ENCODE data around the gene TENM4.

TENM4 gene

DNA sequence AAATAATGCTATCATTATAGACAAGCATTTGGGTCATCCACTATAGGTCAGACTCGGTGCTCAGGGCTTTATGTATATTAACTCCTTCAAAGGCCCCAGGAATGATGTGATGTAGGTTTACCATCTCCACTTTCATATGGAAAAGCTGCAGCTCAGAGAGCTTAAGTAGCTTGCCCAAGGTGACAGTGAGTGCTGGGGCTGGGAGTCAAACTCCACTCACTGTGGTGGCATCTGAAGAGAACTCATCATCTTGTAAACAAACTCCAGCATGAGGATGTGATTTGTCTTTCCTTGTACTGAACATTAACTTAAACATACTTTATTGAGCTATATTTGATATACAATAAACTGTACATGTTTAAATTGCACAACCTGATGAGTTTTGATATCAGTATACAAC lies 25.4 kb downstream of the TENM4 start:
- Histone ChIP-seq H3K4me1 (peaks cover 0 to 29% (median 25%) of the 10 kb centered on the region in 4 donors), H3K9me3 (no peaks in the 10 kb centered on the region), H3K4me3 (no peak overlapping the region), H3K27me3 (no peaks in the 10 kb centered on the region), H3K36me3 (no peaks in the 10 kb centered on the region), H3K27ac (no peak overlapping the region)
- TF ChIP-seq, protein P1, sequence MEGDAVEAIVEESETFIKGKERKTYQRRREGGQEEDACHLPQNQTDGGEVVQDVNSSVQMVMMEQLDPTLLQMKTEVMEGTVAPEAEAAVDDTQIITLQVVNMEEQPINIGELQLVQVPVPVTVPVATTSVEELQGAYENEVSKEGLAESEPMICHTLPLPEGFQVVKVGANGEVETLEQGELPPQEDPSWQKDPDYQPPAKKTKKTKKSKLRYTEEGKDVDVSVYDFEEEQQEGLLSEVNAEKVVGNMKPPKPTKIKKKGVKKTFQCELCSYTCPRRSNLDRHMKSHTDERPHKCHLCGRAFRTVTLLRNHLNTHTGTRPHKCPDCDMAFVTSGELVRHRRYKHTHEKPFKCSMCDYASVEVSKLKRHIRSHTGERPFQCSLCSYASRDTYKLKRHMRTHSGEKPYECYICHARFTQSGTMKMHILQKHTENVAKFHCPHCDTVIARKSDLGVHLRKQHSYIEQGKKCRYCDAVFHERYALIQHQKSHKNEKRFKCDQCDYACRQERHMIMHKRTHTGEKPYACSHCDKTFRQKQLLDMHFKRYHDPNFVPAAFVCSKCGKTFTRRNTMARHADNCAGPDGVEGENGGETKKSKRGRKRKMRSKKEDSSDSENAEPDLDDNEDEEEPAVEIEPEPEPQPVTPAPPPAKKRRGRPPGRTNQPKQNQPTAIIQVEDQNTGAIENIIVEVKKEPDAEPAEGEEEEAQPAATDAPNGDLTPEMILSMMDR (IDR thresholded peaks at IDR 0.05): no peak
- intact Hi-C loops (cut with DNase I; ENCODE audit: low total_unique reads): no loop called here
- DNase-seq: no peak

DNA sequence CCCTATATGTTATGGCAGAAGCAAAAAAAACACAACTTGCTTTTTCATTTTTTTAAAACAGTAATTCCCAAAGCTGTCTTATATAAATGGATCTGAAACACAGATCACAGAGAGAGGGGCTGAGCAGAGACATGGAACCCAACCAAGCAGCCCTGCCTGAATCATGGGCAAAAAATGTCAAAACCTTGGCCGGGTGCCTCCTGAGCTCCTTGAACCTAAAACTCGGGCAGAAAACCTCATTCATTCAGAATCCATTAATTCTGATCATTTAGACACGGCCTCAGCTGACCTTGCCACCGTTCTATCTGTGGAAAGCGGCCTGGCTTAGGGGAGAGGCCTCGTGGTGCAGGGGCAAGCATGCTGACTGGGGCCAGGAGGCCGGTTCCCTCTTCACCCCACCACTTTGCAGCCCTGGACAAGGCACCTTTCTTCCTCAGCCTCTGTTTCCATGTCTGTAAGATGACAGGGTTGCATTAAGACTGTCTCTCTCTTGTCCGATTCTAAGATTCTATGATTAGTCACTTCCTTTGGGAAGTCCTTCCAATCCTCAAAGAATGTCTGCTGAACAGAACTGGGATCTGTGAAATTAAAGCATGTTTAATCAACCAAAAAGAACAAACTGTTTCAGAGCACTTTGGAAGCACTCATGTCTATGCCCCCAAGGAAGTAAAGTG lies 26.0 kb downstream of the TENM4 start:
- TF ChIP-seq, protein P1 (IDR thresholded peaks at IDR 0.05): no peak
- Histone ChIP-seq H3K4me1 (peaks cover 0 to 29% (median 25%) of the 10 kb centered on the region in 4 donors), H3K36me3 (no peaks in the 10 kb centered on the region), H3K27me3 (no peaks in the 10 kb centered on the region), H3K27ac (peak overlapping the region; percentile 36 to 50), H3K9me3 (no peaks in the 10 kb centered on the region), H3K4me3 (no peak overlapping the region)
- intact Hi-C loops (cut with DNase I; ENCODE audit: low total_unique reads): no loop called here
- DNase-seq: peak in 1 of 2 donors; percentile 70

DNA sequence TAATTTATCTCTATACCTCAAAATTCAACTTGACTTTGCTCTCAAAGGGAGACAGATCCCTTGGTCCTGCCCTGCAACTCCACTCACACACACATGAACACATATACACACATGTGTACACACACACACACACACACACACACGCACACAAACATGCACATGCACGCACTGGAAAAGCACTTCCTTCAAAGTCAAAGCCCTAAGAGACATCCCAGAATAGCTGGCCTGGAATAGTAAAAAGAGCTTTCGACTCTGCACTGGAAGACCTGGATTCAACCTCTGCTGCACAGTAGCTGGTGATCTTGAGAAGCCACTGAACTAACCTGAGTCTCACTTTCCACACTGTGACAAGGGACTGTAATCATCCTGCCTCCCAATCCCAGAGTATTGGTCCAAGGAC lies 26.8 kb downstream of the TENM4 start:
- H3K9me3 ChIP-seq: no peaks in the 10 kb centered on the region
- H3K27ac ChIP-seq: peak overlapping the region; percentile 36 to 50
- H3K27me3 ChIP-seq: no peaks in the 10 kb centered on the region
- TF ChIP-seq, protein P1 (IDR thresholded peaks at IDR 0.05): no peak
- intact Hi-C loops (cut with DNase I; ENCODE audit: low total_unique reads): no loop called here
- no peak for DNase-seq
- no peak overlapping the region for H3K4me3 ChIP-seq
- H3K4me1 ChIP-seq: peaks cover 0 to 29% (median 25%) of the 10 kb centered on the region in 4 donors
- no peaks in the 10 kb centered on the region for H3K36me3 ChIP-seq

DNA sequence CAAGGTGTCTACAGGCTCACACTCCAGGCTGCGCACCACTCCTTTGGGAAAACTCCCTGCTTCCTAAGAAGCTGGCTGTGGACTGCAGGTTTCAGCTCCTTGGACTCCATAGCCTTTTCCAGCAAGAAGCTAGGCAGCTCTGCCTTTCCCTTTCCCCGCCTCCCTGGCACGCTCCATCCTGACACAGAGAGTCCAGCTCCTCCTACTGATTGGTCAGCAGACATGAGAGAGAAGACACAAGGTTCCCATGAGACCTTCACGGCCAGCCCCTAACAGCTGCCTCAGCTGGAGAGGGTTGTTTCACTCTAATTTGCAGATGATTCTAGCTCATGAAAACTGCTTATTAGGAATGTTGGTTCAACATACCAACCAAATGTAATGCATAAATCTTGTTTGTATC lies 27.6 kb downstream of the TENM4 start:
- TF ChIP-seq, protein P1 (IDR thresholded peaks at IDR 0.05): no peak
- no peaks in the 10 kb centered on the region for H3K27me3 ChIP-seq
- peaks cover 0 to 29% (median 25%) of the 10 kb centered on the region in 4 donors for H3K4me1 ChIP-seq
- H3K4me3 ChIP-seq: no peak overlapping the region
- no peaks in the 10 kb centered on the region for H3K36me3 ChIP-seq
- H3K9me3 ChIP-seq: no peaks in the 10 kb centered on the region
- DNase-seq: peak; percentile 86 to 91
- H3K27ac ChIP-seq: peak overlapping the region; percentile 43 to 50
- intact Hi-C loops (cut with DNase I; ENCODE audit: low total_unique reads): no loop called here

DNA sequence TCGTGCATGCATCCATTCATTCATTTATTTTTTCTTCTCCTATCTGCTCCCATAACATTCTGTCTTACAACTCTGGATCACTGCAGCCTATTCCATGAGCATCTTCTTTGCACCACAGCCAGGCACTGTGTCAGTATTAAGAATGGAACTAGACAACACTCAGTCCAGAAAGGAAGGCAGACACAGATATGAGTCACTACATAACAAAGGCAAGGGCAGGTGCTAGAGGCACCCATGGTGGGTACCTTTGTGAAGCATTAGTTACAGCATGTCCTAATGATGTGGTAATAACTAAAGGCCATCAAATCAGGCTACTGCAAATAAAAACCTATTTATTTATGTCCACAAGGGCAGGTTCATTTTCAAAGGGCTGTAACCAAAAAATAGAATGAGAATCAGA lies 28.1 kb downstream of the TENM4 start:
- no peaks in the 10 kb centered on the region for H3K36me3 ChIP-seq
- TF ChIP-seq, protein P1 (IDR thresholded peaks at IDR 0.05): no peak
- H3K4me3 ChIP-seq: no peak overlapping the region
- no peak for DNase-seq
- intact Hi-C loops (cut with DNase I; ENCODE audit: low total_unique reads): no loop called here
- H3K27me3 ChIP-seq: no peaks in the 10 kb centered on the region
- H3K27ac ChIP-seq: peak overlapping the region; percentile 43 to 50
- no peaks in the 10 kb centered on the region for H3K9me3 ChIP-seq
- H3K4me1 ChIP-seq: peaks cover 0 to 29% (median 25%) of the 10 kb centered on the region in 4 donors
